Kidney epithelial cell (primary cell): ENCODE results near the gene MZB1. TPM values are rescaled to one million over a fixed set of nuclear protein-coding genes. Genes with fewer than 3 reads are reported as not detected.

Experiments
- DNase-seq: peaks from one replicate; pipeline ENCODE4 v3.0.0-alpha.2; 2010; ENCODE audit warnings: low read depth
- H3K27me3 ChIP-seq: 2 replicates; pipeline ENCODE4 v1.6.0; 2011; ENCODE audit warnings: low read length; ENCODE audit not compliant: control insufficient read depth, insufficient read depth
- H3K36me3 ChIP-seq: 2 replicates; pipeline ENCODE4 v1.5.1; 2011; ENCODE audit warnings: low read length; ENCODE audit not compliant: control insufficient read depth, insufficient read depth
- H3K4me3 ChIP-seq: 2 replicates; pipeline ENCODE4 v1.5.1; 2011; ENCODE audit warnings: low read depth, mild to moderate bottlenecking, control low read depth, low read length
- CTCF ChIP-seq: IDR thresholded peaks from 2 replicates; pipeline ENCODE4 v1.5.1; 2011; ENCODE audit warnings: mild to moderate bottlenecking, moderate library complexity, low read length, control low read depth, inconsistent platforms; ENCODE audit not compliant: insufficient read depth, poor library complexity, severe bottlenecking
- total RNA-seq: library from RNA; depleted of rRNA; stranded (reverse); fragments of >200 nt; gene quantifications from 2 replicates; pipeline ENCODE4 v1.2.3, GENCODE V29; 2015

MZB1 gene
- total RNA-seq, 1 donor from 2014 or later = not detected

DNA sequence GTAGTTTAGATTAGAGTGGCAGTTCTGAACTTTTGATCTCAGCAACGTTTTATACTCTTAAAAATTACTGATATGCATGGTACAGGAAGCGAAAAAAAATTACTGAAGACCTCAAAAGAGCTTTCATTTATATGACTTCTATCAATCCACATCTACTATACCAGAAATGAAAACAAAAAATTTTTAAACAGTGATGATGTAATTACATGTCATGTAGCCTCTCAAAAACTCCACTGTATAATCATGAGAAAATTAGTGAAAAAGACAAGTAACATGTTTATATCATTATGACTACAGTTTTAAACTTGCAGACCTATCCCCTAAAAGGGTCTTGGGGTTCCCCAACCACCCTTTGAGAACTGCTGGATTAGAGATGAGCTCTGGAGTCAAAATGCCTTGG is 40.3 kb upstream of the MZB1 start:
- DNase-seq = no peak
- H3K4me3 ChIP-seq = no peak overlapping the region
- H3K27me3 ChIP-seq = no peaks in the 10 kb centered on the region
- TF ChIP-seq CTCF = no peak
- H3K36me3 ChIP-seq = no peaks in the 10 kb centered on the region

DNA sequence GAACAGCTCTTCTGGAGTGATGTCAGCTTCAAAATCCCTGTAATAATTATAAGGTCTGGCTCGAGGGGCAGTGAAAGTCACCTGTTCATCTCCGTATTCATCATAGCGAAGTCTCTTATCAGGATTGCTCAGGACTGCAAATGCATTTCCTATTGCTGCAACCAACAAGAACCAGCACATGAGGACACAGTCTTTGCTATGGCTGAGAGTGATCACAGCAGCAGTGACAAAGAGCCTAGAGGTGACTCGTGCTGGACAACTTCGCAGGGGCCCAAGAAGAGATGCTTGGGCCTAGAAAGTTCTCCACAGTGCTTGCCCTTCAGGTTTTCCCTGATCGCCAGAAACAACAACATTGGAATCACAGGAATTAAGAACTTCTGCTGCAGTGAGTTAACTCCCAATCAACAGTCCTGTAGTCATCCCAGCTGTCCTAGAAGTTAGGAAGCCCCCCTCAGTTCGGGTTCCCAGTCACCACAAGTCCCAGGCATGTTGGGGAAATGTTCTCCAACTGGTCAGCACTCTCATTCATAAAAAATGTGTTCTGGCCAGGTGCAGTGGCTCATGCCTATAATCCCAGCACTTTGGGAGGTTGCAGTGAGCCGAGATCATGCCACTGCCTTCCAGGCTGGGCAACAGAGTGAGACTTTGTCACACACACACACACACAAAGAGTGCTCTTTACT is 36.6 kb upstream of the MZB1 start:
- no peak overlapping the region for H3K4me3 ChIP-seq
- no peak for DNase-seq
- TF ChIP-seq CTCF = no peak

DNA sequence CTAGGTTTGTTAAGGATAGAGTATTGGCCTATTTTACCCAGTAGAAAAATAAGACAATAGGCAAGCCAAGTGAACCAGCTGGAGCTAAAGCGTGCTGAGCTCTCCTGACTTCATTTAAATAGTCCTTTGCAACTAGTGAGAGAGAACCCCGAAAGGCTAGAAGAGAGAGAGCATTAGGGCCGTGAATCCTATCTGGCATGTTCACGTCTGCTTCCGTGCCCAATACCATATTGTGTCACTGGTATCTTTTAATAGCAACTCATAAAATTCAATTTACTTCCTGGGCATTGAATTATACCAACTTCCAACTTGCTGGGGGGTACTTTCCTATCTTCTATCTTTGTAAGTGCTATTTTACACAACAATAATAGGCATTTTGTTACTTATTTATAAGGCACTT is 35.8 kb upstream of the MZB1 start:
- Histone ChIP-seq H3K27me3 (no peaks in the 10 kb centered on the region), H3K4me3 (no peak overlapping the region), H3K36me3 (no peaks in the 10 kb centered on the region)
- DNase-seq = no peak
- no peak for TF ChIP-seq CTCF

More for the DNA sequence above, 36.6 kb upstream of the MZB1 start:
- no peaks in the 10 kb centered on the region for H3K27me3 ChIP-seq
- H3K36me3 ChIP-seq = no peaks in the 10 kb centered on the region

- Histone ChIP-seq H3K36me3 (no peaks in the 10 kb centered on the region), H3K4me3 (no peak overlapping the region), H3K27me3 (no peaks in the 10 kb centered on the region)
- TF ChIP-seq CTCF = peak; percentile 79
- peak; percentile 26 for DNase-seq
These were observed 32.7 kb upstream of the MZB1 start for GRCh38 chr5:139422307-139422893.

- TF ChIP-seq CTCF = no peak
- no peak for DNase-seq
- Histone ChIP-seq H3K4me3 (no peak overlapping the region), H3K27me3 (no peaks in the 10 kb centered on the region), H3K36me3 (no peaks in the 10 kb centered on the region)
These were observed 29.8 kb upstream of the MZB1 start for GRCh38 chr5:139419226-139420192.
